Kidney epithelial cell (primary cell): ENCODE results near the gene SNTB2. TPM values are rescaled to one million over a fixed set of nuclear protein-coding genes. Genes with fewer than 3 reads are reported as not detected.

Experiments used
- DNase-seq: peaks from one replicate; pipeline ENCODE4 v3.0.0-alpha.2; 2010; ENCODE audit warnings: low read depth
- H3K27me3 ChIP-seq: 2 replicates; pipeline ENCODE4 v1.6.0; 2011; ENCODE audit warnings: low read length; ENCODE audit not compliant: control insufficient read depth, insufficient read depth
- H3K36me3 ChIP-seq: 2 replicates; pipeline ENCODE4 v1.5.1; 2011; ENCODE audit warnings: low read length; ENCODE audit not compliant: control insufficient read depth, insufficient read depth
- H3K4me3 ChIP-seq: 2 replicates; pipeline ENCODE4 v1.5.1; 2011; ENCODE audit warnings: low read depth, mild to moderate bottlenecking, control low read depth, low read length
- CTCF ChIP-seq: IDR thresholded peaks from 2 replicates; pipeline ENCODE4 v1.5.1; 2011; ENCODE audit warnings: mild to moderate bottlenecking, moderate library complexity, low read length, control low read depth, inconsistent platforms; ENCODE audit not compliant: insufficient read depth, poor library complexity, severe bottlenecking
- total RNA-seq: library from RNA; depleted of rRNA; stranded (reverse); fragments of >200 nt; gene quantifications from 2 replicates; pipeline ENCODE4 v1.2.3, GENCODE V29; 2015

Gene SNTB2
- total RNA-seq, 1 donor from 2014 or later, result 9.0 TPM

GRCh38 chr16:69315486-69316311 lies 128.7 kb downstream of the SNTB2 start:
- no peak for TF ChIP-seq CTCF
- no peak overlapping the region for H3K4me3 ChIP-seq
- H3K27me3 ChIP-seq, result no peaks in the 10 kb centered on the region
- H3K36me3 ChIP-seq, result peaks cover 7% of the 10 kb centered on the region
- no peak for DNase-seq

GRCh38 chr16:69316595-69317034 lies 129.7 kb downstream of the SNTB2 start:
- Histone ChIP-seq H3K27me3 (no peaks in the 10 kb centered on the region), H3K36me3 (peaks cover 9% of the 10 kb centered on the region), H3K4me3 (no peak overlapping the region)
- no peak for TF ChIP-seq CTCF
- no peak for DNase-seq

GRCh38 chr16:69318177-69318910 lies 131.4 kb downstream of the SNTB2 start:
- Histone ChIP-seq H3K36me3 (peaks cover 15% of the 10 kb centered on the region), H3K4me3 (no peak overlapping the region), H3K27me3 (no peaks in the 10 kb centered on the region)
- TF ChIP-seq CTCF, result no peak
- DNase-seq, result no peak

GRCh38 chr16:69318911-69319289 lies 131.9 kb downstream of the SNTB2 start:
- Histone ChIP-seq H3K4me3 (no peak overlapping the region), H3K27me3 (no peaks in the 10 kb centered on the region), H3K36me3 (peaks cover 17% of the 10 kb centered on the region)
- no peak for DNase-seq
- TF ChIP-seq CTCF, result no peak

GRCh38 chr16:69319381-69319780 lies 132.4 kb downstream of the SNTB2 start:
- Histone ChIP-seq H3K36me3 (peaks cover 15% of the 10 kb centered on the region), H3K27me3 (no peaks in the 10 kb centered on the region), H3K4me3 (no peak overlapping the region)
- DNase-seq, result no peak
- TF ChIP-seq CTCF, result no peak
